Measurements from ENCODE around the gene MED12L. TPM values are rescaled to one million over a fixed set of nuclear protein-coding genes. Genes with fewer than 3 reads are reported as not detected.

The MED12L gene
- polyA plus RNA-seq, 1 donor = 2.7 TPM

DNA sequence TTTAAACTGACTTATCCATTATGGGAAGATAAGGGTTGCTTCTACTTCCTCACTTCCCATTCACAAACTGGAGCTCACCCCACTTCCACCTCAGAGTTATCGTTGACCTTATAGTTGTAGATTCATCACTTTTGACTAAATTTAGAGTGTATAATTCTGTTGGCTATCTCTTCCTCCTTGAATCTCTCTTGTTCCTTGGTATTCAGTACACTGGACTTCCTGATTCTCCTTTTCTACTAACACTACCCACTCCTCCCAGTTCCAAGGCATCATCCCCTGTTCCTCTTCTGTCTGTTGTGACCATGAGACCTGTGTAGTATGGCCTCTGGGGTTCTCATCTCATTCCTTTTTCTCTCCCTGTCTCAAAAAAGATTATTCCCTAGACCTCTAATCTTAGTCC, 237.0 kb downstream of the MED12L start:
- no peak for DNase-seq

DNA sequence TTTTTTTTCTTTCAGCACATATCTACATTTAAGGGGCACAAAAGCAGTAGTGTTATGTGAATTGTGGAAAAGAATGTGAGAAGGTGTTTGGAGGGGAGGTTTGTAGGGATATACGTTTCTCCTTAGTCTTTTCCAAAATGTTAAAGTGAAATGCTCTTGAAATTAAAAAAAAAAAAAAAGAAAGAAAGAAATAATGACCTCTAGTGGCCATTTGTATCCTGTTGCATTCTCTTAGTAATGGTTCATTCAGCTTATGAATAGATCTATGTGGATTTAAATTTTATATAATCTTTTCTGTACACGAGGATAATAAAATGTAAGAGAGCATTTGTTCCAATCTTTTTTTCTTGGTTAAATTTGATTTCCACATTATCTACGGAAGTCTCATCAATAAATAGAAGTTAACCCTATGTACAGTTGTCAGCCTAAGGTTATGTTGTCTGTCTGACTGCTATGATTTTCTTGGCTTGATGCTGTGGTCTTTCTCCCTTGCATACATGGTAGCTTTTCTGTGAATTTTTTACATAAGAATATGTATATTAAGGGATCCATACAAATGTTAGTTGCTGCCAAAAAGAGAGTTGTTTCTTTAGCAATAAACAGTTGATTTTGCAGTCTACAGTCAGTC, 242.2 kb downstream of the MED12L start:
- peak; percentile 6 for DNase-seq

DNA sequence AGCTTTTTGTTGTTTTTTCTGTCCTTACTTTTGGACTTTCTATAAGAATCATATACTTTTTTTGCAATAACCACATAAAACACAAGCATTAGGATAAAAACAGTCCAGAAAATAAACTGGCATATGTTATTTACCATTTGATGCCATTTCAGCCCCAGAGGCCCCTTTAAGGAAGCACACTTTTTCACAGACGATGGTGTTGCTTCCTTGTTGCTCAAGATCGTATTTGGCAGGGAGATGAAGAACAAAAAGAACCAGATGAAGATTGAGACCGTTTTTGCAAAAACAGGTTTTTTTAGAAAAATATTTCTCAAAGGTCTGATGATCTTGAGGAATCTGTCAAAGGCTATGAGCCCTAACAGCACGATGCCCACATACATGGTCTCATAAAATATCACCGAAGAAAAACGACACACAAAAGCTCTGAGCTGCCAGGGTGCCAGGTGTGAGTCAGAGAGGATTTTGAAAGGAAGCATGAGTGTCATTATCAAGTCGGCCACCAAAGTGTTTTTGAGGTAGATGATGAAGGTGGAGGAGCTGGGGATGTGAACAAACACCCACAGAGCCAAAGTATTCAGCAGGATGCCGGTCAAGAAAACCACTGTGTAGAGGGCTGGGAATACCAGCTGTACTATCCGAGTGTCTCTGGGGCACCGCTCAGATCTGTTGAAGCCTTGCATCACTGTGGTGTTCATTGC, 243.0 kb downstream of the MED12L start:
- DNase-seq = no peak

DNA sequence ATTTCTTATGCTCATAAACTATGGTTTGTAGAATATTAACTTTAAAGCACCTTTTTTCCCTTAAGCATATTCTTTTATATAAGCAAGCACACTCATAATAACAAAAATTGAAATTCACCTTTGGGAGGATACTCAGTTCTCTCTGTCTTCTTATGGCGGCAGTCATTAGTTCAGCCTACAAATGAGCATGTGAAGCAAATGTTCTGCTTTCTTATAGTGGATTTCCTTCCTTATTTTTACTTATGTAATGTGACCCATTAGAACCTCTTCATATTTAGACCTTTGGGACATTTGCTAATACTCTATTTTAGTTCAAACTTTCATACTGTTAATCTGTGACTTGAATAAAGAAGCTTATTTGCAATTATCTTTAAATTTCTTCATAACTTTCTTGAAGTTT, 243.9 kb downstream of the MED12L start, which contains the start of gene P2RY13:
Gene P2RY13, minus strand, starts transcription at position 187 of the 400 bp plus-strand sequence. Its CDS starts 21 bp downstream, at position 166.
- no peak for DNase-seq

DNA sequence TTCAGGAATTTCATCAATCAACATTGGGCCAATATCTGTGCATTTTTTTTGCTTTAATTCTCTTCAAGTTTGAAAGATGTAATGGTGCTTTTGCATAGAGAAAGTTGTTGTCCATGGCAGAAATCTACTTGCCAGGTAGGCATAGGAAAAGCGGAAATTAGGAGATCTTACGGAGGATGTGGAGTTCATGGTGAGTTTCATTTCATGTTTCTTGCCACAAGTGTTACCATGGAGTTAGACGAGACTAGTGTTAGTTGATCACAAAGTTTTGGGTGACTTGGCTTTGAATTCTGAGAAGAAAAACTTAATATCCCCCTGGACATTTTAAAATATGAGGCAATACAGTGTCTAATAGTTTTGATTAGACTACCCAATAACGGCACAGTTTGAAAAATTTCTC, 244.9 kb downstream of the MED12L start:
- DNase-seq = no peak

DNA sequence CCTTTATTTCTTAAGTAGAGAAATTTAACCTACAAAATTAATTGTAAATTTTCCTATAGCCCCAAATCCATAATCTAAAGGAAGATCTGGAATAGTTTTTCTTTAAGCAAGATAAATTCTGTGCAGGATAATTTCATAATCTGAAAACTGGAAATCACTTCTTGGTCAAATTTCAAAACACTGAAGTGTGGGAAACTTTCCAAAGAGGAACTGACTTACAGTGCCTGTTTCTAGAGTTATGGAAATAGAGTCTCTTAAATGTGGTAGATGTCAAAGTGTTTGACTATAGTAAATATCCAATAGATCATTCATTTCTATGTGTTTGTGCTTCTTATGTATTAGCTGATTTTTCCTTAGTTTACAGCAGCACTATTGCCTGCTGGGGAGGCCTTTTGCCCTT, 245.4 kb downstream of the MED12L start:
- no peak for DNase-seq

DNA sequence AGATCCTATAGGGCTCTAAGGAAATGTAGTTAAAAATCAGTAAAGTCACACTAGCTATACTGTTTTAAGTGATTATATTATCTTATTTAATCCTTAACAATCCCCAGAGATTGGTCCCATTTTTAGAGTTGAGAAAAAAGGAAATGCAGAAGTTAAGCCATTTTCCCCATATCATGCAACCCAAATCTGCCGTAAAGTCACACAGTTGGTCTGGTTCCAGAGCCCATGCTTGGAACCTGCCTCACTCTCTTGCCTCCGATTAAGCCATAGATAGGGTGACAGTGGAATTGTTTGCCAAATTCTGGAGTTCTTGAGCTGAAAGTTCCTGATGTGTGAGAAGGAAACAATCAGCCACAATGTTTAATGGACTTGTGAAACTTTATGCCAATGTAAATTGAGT, 246.2 kb downstream of the MED12L start:
- DNase-seq = no peak

DNA sequence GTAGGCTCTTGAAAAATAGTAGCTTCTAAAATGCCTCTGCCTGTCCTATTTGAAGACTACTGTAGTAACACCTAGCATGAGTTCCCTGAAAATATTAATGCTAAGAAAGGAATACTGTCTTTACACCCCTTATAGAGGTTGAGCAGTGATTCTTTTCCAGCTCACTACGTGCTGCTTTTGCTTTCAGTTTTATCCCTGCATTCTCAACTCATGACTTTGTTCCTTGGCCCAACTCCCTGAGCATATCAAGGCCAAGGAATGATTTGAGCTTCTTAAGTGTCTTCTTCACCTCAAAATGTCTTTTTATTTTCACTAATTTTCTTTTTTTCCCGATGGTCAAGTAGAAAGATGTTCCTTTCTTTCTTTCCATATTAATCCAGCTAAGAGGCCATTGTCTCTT, 260.4 kb downstream of the MED12L start:
- no peak for DNase-seq

DNA sequence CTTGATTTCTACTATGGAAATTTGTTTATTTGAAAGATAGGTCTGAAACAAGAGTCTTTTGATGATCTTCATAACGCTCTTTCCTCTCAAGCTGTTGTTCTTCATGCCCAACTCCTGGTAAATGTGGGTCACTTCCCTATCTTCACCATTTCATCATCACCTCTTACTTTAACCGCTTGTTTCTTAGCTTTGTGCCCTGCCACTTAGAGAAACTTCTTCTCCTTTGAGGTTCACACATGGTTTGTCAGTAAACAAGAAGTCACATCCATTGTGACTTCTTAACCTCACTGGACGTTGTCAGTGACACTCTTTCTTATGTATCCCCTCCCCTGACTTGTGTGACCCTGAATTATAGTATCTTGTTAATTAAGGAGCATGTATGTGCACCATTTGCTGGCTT, 260.8 kb downstream of the MED12L start:
- no peak for DNase-seq

DNA sequence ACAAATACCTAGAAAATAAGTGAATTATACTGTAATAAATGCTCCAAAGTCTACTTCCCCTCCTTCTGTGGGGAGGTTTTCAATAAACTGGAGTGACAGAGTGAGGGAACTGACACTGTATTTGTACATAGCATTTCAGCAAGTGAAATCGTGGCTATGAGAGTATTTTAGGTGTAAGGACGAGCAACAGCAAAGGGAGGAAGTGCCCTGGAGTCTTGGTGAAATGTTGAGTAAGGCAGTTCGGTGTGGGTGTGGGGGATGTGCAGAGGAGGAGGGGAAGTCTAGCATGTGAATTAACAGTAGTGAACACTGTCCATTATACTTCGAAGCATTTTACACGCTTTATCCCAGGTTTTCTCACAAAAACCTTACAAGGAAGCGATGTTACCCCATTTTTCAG, 262.0 kb downstream of the MED12L start:
- DNase-seq = no peak

DNA sequence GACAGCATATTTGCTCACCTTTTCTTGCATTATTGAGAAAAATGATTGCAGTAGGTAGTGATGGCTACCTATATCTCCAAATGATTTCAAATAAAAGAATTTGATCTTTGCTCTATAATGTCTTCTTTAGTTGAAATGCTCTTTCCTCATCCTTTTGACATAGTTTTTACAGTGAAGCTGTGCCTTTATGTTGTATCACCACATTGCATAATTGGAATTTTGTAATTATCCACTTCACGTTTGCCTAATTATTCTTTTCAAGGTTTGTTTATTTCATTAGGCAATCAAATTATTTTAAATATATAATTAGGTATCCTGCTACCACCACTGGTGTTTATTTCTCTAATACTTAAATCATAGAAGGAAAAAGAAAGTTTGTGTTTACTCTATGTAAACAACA, 265.2 kb downstream of the MED12L start:
- DNase-seq = no peak

DNA sequence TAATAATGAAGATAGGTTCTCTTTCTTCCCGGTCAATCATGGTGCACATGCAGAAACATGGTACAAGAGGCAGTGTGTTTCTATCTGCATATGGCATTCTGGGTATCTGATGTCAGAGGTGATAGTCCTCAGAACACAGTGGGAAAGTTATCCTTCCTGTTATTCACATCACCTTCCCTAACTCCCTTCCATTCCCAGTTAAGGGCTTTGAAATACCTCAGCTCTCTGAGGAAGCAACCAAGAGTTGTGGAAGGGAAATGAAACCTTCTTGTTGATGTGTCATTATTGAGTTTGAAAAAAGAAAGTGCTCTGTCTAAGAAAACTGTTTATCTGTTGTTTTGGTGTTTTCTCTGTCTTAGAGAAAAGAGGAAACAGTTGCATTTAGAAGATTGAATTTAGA, 265.8 kb downstream of the MED12L start:
- no peak for DNase-seq

DNA sequence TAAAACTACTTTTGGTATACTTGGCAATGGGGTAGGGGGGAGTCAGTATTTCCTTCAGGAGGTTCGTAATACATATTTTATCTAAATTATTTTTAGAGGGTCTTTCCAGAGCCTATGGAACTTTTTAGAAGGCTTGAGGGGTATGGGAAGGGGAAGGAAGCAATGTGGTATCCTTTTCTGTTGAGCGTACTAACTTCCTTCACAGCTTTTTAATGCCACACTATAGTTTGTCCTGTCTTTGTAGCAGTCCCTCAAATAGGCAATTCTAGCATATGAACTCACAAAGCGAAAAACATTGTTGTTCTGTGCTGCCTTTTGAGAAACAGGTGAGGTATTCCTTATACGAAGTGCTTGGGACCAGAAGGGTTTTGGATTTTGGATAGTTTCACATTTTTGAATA, 266.2 kb downstream of the MED12L start:
- no peak for DNase-seq

DNA sequence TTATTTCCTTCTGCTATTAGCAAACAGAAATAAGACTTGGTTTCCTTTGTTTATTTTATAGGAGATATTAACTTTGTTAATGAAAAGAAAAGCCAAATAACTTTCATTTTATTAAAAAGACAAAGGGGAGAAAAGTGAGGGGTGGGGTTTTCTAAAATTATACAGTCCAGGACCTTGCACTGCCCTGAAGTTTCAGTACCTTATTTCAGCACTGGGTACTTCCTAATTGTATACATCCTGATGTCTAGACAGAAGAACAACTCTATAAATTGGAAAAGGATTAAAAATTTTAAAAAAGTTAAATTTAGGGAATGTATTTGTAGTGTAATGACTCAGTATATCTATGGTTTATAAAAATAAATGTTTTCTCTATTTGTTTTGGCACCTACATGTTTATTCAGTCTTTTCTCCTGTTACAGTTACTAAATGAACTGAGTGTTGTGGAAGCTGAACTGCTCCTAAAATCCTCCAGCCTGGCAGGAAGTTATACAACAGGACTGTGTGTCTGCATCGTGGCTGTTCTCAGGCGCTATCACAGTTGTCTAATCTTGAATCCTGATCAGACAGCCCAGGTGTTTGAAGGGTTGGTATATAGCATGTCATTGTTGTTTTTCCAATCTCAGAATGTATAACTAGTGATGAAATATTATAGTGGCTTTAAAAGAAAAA, 271.5 kb downstream of the MED12L start:
- no peak for DNase-seq

DNA sequence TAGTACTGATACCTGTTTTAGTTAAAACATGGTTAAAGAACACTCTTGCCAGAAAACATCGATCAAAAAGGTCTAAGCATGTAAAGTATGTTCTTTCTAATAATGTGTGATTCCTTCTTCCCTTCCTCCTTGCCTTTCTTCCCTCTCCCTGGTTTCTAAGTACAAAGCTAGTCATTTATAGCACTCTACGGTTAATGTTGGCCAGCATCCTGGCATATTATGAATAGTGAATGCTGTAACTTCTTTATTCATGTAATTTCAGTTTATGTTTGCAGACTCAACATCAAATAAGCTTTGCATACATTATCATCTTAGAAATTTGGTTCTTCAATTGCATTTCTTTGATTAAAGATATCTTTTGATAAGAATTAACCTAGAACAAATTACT, 272.0 kb downstream of the MED12L start:
- no peak for DNase-seq

DNA sequence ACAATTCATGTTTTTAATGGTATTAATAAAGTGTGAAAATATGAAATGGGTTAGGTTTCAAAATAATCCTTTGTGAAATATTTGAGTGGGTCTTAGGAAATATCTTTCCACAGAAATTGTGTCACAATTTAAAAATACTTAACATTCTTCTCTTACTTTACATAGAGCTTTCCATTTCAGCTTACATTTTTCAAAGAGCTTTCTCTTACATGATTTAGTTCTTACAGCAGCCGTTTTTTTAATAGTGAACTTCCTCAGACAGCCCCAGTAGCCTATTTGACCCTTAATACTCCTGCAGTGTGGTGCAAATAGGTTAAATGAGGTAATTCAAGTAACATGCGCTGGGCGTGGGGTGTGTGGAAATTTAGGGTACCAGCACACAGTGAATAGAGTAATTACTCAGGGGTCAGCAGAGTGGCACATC, 277.3 kb downstream of the MED12L start:
- no peak for DNase-seq

DNA sequence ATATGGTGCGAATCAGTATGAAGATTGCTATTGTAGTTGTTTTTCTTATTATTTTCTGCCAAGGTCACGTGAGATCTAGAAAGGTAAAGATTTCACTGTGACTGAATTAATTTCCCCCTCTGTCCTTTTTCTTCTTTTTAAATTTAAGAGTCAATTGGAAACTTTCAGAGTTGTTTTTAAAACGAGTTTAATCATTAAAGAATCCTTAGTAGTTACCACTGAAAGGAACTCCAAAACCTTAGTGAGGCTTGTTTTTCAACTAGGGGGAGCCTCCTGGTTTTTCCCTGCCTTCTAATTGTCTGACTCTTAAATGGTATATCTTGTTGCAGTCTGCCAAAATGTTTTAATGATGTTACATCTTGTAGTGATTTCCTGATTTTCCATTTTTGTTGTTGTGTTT, 281.5 kb downstream of the MED12L start:
- no peak for DNase-seq

DNA sequence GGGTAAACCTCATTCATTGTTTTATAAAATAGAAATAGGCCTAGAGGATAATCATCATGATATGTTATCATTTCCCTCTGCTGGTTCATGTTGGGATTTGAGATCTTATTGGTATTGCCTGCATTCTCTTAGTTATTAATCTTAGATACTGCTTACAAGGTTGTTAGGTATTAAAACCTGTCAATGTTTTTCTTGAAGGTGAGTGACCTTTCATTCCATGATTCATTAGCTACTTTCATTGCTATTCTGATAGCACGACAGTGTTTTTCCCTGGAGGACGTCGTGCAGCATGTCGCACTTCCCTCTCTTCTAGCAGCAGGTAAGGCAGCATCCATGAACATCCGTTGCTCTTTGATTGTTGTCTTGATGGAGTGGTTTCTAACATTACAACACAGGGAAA, 282.0 kb downstream of the MED12L start:
- no peak for DNase-seq

DNA sequence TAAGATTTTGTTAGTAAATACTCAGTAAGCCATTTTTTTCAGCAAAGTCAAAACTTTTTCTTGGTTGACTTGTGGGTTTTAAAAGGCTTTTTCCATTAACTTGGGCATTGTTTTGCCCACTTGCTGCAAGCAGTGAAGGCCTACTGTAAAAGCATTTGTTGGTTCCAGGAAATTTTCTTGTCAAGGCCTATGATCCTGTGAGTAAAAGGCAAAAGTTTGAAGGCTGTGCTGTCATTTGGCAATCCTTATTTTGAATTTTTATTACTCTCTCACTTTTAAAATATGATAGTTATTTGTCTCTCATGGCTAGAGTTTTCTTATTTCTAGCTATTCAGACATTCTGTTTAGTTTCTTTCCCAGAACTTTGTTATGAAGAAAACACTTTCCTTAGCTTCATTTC, 286.1 kb downstream of the MED12L start:
- no peak for DNase-seq

DNA sequence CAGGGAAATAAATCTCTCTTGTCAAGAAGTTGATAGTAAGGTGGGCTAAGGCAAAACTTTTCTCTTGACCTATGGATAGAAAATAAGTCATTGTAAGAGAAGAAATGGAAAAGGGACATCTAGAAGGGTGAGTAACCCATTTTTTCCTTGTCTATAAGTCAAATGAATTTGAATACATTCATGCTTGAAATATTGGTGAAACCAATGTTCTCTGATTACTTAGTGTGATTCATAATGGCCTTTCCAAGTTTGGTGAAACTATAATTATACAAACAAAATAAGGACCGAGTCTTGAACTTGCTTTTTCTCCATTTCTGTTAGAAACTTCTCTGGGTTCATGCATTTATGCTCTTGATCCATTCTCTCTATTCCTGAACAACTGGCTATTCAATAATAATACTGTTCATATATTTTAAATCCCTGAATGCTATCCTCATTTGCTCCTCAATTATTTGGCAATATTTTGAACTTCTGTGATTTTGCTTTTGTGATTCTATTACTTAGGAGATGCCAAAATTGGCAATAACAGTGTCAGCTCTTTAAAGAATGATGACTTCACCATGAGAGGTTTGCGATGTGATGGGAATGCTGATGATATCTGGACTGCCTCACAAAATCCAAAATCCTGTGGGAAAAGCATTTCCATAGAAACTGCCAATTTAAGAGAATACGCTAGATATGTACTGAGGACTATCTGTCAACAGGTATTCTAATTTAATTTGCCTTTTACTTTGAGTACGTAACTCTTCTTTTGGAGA, 286.8 kb downstream of the MED12L start:
- no peak for DNase-seq

DNA sequence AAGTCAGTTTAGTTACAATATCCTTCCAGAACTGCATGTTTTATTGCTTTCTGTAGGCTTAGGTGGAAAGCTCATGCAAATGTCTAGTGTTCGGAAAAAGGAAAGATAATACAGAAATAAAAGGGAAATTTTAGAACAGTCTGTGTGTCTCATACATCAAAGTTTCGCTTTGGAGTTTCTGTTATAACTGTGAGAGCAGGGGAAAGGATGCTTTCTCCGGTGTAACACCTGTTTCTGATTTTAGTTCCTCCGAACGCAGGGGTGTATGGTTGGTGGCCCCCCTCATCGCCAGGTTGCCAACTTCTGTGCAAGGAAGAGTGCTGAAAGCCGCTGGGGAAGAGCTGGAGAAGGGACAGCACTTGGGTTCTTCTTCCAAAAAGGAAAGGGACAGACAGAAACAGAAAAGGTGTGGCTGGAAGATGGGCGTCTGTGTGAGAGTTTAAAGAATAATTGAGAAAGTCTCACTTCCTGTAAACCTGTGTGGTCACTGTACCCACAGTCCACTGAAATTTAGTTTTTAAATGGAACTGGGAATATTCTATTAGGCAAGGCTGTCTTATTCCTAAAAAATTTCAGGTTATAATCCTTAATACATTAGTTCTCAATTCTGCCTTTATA, 292.4 kb downstream of the MED12L start:
- no peak for DNase-seq

DNA sequence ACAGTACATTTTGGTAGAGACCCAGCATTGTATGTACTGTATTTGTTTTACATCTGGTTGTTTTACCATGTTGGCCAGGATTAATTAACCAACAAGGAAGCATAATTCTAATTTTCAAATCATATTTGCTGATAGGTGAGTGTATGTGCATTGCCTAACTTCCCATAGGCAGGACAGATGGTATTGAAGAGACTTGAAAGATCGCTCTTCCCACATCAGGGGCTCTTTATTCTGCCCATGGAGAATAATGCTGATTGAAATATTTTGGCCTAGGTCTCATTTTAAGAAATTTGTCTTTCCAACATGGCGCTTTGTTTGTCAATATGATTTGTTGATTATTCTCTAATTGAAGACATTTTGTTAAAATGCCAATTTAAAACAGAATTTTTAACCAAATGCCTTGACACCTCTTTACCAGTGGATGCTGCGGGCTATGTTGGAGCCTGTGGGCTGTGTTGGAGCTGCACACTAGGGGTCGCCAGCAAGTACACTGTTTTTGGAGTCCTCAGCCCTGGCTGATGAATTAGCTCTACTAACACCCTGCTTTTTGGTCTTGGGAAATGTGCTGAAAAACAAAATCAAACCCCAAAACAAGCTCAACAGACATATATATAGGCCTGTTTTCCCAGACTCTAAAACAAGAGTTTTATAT, 293.7 kb downstream of the MED12L start:
- DNase-seq = no peak

Data from left kidney (tissue), 2 donors.